ENCODE results near the gene TCERG1L.

DNA sequence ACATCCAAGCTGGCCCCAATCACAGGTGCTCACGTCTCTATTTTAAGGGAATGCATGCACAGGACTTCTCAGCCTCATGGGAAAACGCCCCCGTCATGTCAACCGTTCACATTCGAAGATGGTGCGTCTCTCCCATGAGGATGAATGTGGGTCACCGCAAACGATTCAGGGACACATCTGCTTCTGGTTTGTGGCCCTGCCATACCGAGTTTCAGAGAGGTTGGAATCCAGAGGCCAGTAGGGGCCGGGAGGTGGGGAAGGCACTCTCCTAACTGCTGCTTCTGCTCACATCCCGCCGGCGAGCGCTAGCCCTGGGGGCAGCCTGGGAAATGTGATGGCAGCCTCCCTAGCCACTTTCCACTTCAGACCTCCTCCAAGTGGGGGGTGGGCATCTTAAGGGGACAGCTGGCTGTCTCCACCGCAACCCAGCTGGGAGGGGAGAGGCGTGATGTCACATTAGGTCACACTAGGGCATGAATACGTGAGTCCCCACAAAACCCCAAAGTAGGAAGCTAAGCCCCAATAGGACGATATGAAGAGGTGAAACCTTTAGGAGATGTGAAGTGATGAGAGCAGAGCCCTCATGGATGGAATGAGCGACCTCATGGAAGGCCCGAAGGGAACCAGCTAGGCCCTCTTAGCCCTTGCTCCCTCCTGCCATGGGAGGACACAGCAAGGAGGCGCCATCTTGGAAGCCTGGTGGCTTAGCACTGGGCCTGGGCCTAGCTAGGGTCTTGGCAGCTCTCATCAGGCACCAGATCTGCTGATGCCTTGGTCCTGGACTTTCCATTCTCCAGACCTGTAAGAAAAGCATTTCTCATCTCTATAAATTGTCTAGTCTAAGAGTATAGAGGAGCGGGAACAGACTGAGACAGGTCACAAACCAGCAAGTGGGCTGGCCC lies 107.8 kb downstream of the TCERG1L start:
- TF ChIP-seq FOXJ3 (CRISPR knock-in tag; IDR thresholded peaks at IDR 0.05) (no peak), NFE2L1 (tag; IDR thresholded peaks at IDR 0.05; ENCODE audit: borderline replicate concordance, low read depth) (no peak), HNRNPLL (IDR thresholded peaks at IDR 0.05; ENCODE audit: low read depth, low read length, poor library complexity, severe bottlenecking) (no peak), ZNF384 (IDR thresholded peaks at IDR 0.05; ENCODE audit: low read depth, low read length) (no peak), ZNF830 (CRISPR knock-in tag; IDR thresholded peaks at IDR 0.05) (no peak), SP1 (CRISPR knock-in tag; IDR thresholded peaks at IDR 0.05) (no peak), SMAD3 (CRISPR knock-in tag; conservative IDR thresholded peaks at IDR 0.05) (no peak), POLR2AphosphoS2 (IDR thresholded peaks at IDR 0.05; ENCODE audit: low read length) (no peak), POLR2AphosphoS5 (IDR thresholded peaks at IDR 0.05; ENCODE audit: control insufficient read depth, insufficient read depth, low read depth, low read length) (no peak), SMAD2 (IDR thresholded peaks at IDR 0.05; ENCODE audit: low read depth, low read length) (no peak), TEAD4 (IDR thresholded peaks at IDR 0.05; ENCODE audit: low read length) (no peak), TEAD4 (CRISPR knock-in tag; IDR thresholded peaks at IDR 0.05; ENCODE audit: borderline replicate concordance) (no peak)
- TF ChIP-seq, protein P1, sequence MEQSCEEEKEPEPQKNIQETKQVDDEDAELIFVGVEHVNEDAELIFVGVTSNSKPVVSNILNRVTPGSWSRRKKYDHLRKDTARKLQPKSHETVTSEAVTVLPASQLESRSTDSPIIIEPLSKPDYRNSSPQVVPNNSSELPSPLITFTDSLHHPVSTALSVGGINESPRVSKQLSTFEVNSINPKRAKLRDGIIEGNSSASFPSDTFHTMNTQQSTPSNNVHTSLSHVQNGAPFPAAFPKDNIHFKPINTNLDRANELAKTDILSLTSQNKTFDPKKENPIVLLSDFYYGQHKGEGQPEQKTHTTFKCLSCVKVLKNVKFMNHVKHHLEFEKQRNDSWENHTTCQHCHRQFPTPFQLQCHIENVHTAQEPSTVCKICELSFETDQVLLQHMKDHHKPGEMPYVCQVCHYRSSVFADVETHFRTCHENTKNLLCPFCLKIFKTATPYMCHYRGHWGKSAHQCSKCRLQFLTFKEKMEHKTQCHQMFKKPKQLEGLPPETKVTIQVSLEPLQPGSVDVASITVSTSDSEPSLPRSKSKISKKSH (CRISPR knock-in tag; IDR thresholded peaks at IDR 0.05) = no peak
- TF ChIP-seq, protein P2, sequence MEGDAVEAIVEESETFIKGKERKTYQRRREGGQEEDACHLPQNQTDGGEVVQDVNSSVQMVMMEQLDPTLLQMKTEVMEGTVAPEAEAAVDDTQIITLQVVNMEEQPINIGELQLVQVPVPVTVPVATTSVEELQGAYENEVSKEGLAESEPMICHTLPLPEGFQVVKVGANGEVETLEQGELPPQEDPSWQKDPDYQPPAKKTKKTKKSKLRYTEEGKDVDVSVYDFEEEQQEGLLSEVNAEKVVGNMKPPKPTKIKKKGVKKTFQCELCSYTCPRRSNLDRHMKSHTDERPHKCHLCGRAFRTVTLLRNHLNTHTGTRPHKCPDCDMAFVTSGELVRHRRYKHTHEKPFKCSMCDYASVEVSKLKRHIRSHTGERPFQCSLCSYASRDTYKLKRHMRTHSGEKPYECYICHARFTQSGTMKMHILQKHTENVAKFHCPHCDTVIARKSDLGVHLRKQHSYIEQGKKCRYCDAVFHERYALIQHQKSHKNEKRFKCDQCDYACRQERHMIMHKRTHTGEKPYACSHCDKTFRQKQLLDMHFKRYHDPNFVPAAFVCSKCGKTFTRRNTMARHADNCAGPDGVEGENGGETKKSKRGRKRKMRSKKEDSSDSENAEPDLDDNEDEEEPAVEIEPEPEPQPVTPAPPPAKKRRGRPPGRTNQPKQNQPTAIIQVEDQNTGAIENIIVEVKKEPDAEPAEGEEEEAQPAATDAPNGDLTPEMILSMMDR (IDR thresholded peaks at IDR 0.05 in 2 of 3, conservative IDR thresholded peaks at IDR 0.05 in 1 of 3; ENCODE audit: insufficient read depth in 2 of 3, low read depth in 1 of 3, low read length in 3 of 3) = no peak
- TF ChIP-seq, protein P3, sequence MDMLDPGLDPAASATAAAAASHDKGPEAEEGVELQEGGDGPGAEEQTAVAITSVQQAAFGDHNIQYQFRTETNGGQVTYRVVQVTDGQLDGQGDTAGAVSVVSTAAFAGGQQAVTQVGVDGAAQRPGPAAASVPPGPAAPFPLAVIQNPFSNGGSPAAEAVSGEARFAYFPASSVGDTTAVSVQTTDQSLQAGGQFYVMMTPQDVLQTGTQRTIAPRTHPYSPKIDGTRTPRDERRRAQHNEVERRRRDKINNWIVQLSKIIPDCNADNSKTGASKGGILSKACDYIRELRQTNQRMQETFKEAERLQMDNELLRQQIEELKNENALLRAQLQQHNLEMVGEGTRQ (CRISPR knock-in tag; IDR thresholded peaks at IDR 0.05) = no peak
